Skeletal muscle satellite cell (primary cell): Measurements from ENCODE around the gene FCMR.

Source experiments
- H3K27me3 ChIP-seq: 2 replicates; pipeline ENCODE4 v1.7.0; 2013; ENCODE audit warnings: low read length; ENCODE audit not compliant: control insufficient read depth, insufficient read depth
- H3K36me3 ChIP-seq: 2 replicates; pipeline ENCODE4 v1.7.0; 2013; ENCODE audit warnings: mild to moderate bottlenecking, control low read depth, low read length; ENCODE audit not compliant: insufficient read depth
- H3K4me1 ChIP-seq: 2 replicates; pipeline ENCODE4 v1.7.0; 2013; ENCODE audit warnings: low read length; ENCODE audit not compliant: control insufficient read depth, insufficient read depth
- H3K4me2 ChIP-seq: 2 replicates; pipeline ENCODE4 v1.7.0; 2013; ENCODE audit warnings: mild to moderate bottlenecking, low read length
- H3K4me3 ChIP-seq: 2 replicates; pipeline ENCODE4 v1.7.0; 2013; ENCODE audit warnings: low read length
- H3K9ac ChIP-seq: 2 replicates; pipeline ENCODE4 v1.7.0; 2013; ENCODE audit warnings: mild to moderate bottlenecking, low read depth, low read length, moderate library complexity
- H3K9me3 ChIP-seq: replicated peaks from 2 replicates; pipeline ENCODE4 v1.7.0; 2013; ENCODE audit warnings: mild to moderate bottlenecking, control low read depth, low read length

FCMR gene

DNA sequence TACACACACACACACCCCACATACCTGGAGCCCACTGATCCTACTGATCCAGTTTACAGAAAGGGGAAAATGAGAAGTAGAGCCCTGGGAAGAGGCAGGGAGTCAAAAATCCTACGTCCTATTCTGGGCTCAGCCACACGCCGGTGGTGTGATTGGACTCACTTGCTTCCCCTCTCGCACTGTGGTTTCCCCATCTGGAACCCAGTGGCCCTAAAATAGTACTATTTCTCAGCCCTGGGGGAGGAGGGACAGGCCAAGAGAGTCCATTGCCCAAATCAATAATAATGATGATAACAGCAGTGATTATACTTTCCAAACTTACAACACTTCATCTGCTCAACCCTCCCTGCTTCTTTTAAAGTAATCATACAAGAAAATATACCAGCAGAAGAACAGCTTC, 27.5 kb upstream of the FCMR start:
- Histone ChIP-seq H3K4me3 (no peak overlapping the region), H3K9me3 (no peaks in the 10 kb centered on the region), H3K36me3 (no peaks in the 10 kb centered on the region), H3K27me3 (peaks cover 45% of the 10 kb centered on the region), H3K9ac (no peak overlapping the region), H3K4me2 (no peak overlapping the region), H3K4me1 (no peaks in the 10 kb centered on the region)

- Histone ChIP-seq H3K27me3 (peaks cover 60% of the 10 kb centered on the region), H3K4me1 (no peaks in the 10 kb centered on the region), H3K9ac (no peak overlapping the region), H3K4me2 (no peak overlapping the region), H3K9me3 (no peaks in the 10 kb centered on the region), H3K4me3 (no peak overlapping the region), H3K36me3 (no peaks in the 10 kb centered on the region)
These were observed 25.5 kb upstream of the FCMR start for GRCh38 chr1:206947255-206947654.

- no peak within 1 kb of the TSS for H3K4me3 ChIP-seq
These were observed 24.5 kb upstream of the FCMR start, which contains the start of gene PIGR for GRCh38 chr1:206946261-206946660. PIGR (minus strand) TSS chr1:206946466; CDS start chr1:206940531, 5,935 bp downstream.

GRCh38 chr1:206945779-206946178, 24.0 kb upstream of the FCMR start:
- H3K9me3 ChIP-seq: no peaks in the 10 kb centered on the region
- no peaks in the 10 kb centered on the region for H3K36me3 ChIP-seq
- no peak overlapping the region for H3K4me3 ChIP-seq
- peaks cover 69% of the 10 kb centered on the region for H3K27me3 ChIP-seq
- H3K4me1 ChIP-seq: no peaks in the 10 kb centered on the region
- no peak overlapping the region for H3K4me2 ChIP-seq
- H3K9ac ChIP-seq: no peak overlapping the region

More at GRCh38 chr1:206946261-206946660, 24.5 kb upstream of the FCMR start, which contains the start of gene PIGR:
- H3K4me2 ChIP-seq: no peak within 1 kb of the TSS
- no peak within 1 kb of the TSS for H3K9ac ChIP-seq
- H3K27me3 ChIP-seq: peaks cover 66% of the 10 kb centered on the region
- H3K36me3 ChIP-seq: no peaks in the 10 kb centered on the region
- no peaks in the 10 kb centered on the region for H3K9me3 ChIP-seq
- no peaks in the 10 kb centered on the region for H3K4me1 ChIP-seq

DNA sequence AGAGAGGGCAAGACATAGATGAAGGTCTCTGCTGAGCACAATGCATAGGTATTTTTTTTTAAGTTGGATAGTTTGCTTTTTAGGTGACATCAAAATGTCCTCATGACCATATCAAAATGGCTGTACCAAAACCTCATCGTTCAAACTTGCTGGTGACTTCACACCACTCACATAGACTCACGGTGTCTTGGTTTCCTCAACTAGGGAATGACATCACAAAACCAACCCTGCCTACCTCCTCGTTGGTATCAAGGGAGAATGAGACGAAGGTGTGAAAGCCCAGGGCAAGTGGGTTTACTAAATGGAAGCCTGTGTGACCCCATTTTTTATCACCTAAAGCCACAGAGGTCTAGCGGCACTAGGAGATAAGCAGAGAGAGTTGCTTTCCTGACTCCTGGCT, 23.0 kb upstream of the FCMR start:
- no peak overlapping the region for H3K9ac ChIP-seq
- H3K4me1 ChIP-seq: no peaks in the 10 kb centered on the region
- H3K4me2 ChIP-seq: no peak overlapping the region
- no peak overlapping the region for H3K4me3 ChIP-seq
- peaks cover 75% of the 10 kb centered on the region for H3K27me3 ChIP-seq
- no peaks in the 10 kb centered on the region for H3K36me3 ChIP-seq
- no peaks in the 10 kb centered on the region for H3K9me3 ChIP-seq

- H3K9me3 ChIP-seq: no peaks in the 10 kb centered on the region
- H3K9ac ChIP-seq: no peak overlapping the region
- H3K27me3 ChIP-seq: peaks cover 64% of the 10 kb centered on the region
- no peak overlapping the region for H3K4me2 ChIP-seq
- no peaks in the 10 kb centered on the region for H3K4me1 ChIP-seq
- H3K36me3 ChIP-seq: no peaks in the 10 kb centered on the region
- no peak overlapping the region for H3K4me3 ChIP-seq
These were observed 20.2 kb upstream of the FCMR start for GRCh38 chr1:206941766-206942418.

DNA sequence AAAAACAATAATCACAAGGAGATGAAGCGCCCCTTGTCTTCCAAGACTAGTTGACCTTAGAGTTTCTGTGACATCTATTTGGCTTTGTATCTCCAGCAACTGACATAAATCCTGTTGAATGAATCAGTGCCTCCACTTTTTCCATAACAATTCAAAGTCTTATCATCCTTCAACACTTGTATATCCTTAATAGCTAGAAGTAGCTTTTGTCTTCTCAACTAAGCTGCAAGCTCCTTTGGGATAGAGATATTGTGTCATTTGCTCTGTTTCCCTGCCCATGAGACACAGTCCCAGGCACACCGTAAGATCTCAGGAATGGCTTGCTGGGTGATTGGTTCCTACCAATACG, 18.8 kb upstream of the FCMR start:
- Histone ChIP-seq H3K27me3 (peaks cover 51% of the 10 kb centered on the region), H3K9ac (no peak overlapping the region)

DNA sequence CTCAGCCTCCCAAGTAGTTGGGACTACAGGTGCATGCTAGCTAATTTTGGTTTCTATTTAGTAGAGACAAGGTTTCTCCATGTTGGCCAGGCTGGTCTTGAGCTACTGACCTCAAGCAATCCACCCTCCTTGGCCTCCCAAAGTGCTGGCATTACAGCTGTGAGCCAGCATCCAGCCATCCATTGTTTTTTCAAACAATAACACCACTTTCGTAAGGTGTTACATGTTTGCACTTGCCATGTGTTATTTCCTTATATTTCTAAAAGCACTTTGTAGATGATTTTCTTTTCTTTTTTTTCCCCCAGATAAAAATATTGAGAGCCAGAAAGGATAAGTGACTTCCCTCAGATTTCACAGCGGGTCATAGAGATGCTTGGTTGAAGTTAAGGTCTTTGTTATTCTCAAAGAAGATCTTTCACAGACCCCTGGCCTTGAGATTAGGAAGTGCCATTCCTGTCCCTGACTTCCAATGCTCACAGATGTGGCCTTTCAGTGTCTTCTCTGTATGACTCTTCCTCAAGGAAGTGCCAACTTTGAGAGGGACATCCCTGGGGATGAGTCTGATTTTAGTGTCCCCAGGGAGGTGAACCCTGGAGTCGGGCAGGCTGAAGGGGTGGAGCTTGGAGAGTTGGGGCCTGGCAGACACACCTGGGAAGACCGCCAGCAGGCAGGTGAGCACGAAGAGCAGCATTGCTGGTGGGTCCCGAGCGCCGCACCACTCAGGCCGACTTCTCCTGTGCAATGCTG, 18.3 kb upstream of the FCMR start:
- H3K4me1 ChIP-seq: no peaks in the 10 kb centered on the region
- no peak overlapping the region for H3K4me2 ChIP-seq
- H3K27me3 ChIP-seq: peaks cover 46% of the 10 kb centered on the region
- no peak overlapping the region for H3K4me3 ChIP-seq
- H3K9me3 ChIP-seq: no peaks in the 10 kb centered on the region
- H3K9ac ChIP-seq: no peak overlapping the region
- H3K36me3 ChIP-seq: no peaks in the 10 kb centered on the region

More for the DNA sequence above, 18.8 kb upstream of the FCMR start:
- Histone ChIP-seq H3K36me3 (no peaks in the 10 kb centered on the region), H3K9me3 (no peaks in the 10 kb centered on the region), H3K4me2 (no peak overlapping the region), H3K4me3 (no peak overlapping the region), H3K4me1 (no peaks in the 10 kb centered on the region)

GRCh38 chr1:206939131-206939530, 17.4 kb upstream of the FCMR start:
- Histone ChIP-seq H3K4me1 (no peaks in the 10 kb centered on the region), H3K4me2 (no peak overlapping the region), H3K36me3 (no peaks in the 10 kb centered on the region), H3K9ac (no peak overlapping the region), H3K27me3 (peaks cover 40% of the 10 kb centered on the region), H3K4me3 (no peak overlapping the region), H3K9me3 (no peaks in the 10 kb centered on the region)

- Histone ChIP-seq H3K36me3 (no peaks in the 10 kb centered on the region), H3K4me1 (no peaks in the 10 kb centered on the region), H3K4me2 (no peak overlapping the region), H3K27me3 (peaks cover 24% of the 10 kb centered on the region), H3K9ac (no peak overlapping the region), H3K9me3 (no peaks in the 10 kb centered on the region), H3K4me3 (no peak overlapping the region)
These were observed 15.7 kb upstream of the FCMR start for GRCh38 chr1:206937425-206937824.

DNA sequence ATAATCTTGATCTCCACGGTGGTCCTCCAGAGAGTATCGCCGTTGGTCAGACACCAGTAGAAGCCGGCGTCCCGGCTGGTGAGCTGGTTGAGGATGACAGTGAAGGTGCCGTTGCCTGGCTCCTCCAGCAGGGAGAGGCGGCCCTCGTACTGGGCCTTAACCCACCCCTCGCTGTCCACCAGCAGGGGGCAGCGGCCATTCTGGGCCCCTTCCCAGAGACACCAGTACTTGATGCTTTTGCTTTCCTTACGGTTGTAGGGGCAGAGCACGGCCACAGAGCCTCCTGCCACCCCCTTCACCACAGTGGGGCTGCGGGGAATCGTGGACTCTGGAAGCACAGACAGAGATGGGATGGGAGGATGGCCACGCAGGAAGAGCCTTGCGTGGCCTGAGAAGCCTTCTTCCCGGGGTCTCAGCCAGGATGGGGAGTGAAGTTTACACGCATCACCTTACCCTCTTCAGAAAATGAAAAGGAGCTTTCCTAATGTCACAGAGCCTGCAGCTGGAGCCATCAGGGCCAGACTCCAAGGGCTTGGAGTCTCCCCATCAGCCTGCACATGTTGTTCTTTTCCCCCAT, 13.8 kb upstream of the FCMR start:
- Histone ChIP-seq H3K27me3 (peaks cover 12% of the 10 kb centered on the region), H3K9me3 (no peaks in the 10 kb centered on the region), H3K4me2 (no peak overlapping the region), H3K4me3 (no peak overlapping the region), H3K36me3 (no peaks in the 10 kb centered on the region), H3K9ac (no peak overlapping the region), H3K4me1 (no peaks in the 10 kb centered on the region)
